ENCODE results near the gene PPARG. TPM values are rescaled to one million over a fixed set of nuclear protein-coding genes. Genes with fewer than 3 reads are reported as not detected.

Gene PPARG
- total and polyA plus RNA-seq, 2 experiments from 2014 or later = 0.45 to 1.2 TPM

GRCh38 chr3:12438318-12438717 is 149.4 kb downstream of the PPARG start:
- H3K4me3 ChIP-seq = no peak overlapping the region
- H3K4me1 ChIP-seq (ENCODE audit: low read depth) = peaks cover 6% of the 10 kb centered on the region
- H3K9me3 ChIP-seq (ENCODE audit: low read depth) = no peaks in the 10 kb centered on the region
- TF ChIP-seq, protein P1, sequence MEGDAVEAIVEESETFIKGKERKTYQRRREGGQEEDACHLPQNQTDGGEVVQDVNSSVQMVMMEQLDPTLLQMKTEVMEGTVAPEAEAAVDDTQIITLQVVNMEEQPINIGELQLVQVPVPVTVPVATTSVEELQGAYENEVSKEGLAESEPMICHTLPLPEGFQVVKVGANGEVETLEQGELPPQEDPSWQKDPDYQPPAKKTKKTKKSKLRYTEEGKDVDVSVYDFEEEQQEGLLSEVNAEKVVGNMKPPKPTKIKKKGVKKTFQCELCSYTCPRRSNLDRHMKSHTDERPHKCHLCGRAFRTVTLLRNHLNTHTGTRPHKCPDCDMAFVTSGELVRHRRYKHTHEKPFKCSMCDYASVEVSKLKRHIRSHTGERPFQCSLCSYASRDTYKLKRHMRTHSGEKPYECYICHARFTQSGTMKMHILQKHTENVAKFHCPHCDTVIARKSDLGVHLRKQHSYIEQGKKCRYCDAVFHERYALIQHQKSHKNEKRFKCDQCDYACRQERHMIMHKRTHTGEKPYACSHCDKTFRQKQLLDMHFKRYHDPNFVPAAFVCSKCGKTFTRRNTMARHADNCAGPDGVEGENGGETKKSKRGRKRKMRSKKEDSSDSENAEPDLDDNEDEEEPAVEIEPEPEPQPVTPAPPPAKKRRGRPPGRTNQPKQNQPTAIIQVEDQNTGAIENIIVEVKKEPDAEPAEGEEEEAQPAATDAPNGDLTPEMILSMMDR (IDR thresholded peaks at IDR 0.05; ENCODE audit: low read depth, low read length) = no peak
- H3K27me3 ChIP-seq = no peaks in the 10 kb centered on the region
- no peak for DNase-seq (ENCODE audit: low read depth in 1 of 2, low spot score in 1 of 2)
- no peak overlapping the region for H3K27ac ChIP-seq
- no peaks in the 10 kb centered on the region for H3K36me3 ChIP-seq

GRCh38 chr3:12439161-12439940 is 150.5 kb downstream of the PPARG start:
- Histone ChIP-seq H3K9me3 (ENCODE audit: low read depth) (no peaks in the 10 kb centered on the region), H3K4me3 (no peak overlapping the region), H3K27ac (no peak overlapping the region), H3K27me3 (no peaks in the 10 kb centered on the region), H3K4me1 (ENCODE audit: low read depth) (peaks cover 11% of the 10 kb centered on the region), H3K36me3 (no peaks in the 10 kb centered on the region)
- no peak for DNase-seq (ENCODE audit: low read depth in 1 of 2, low spot score in 1 of 2)
- TF ChIP-seq, protein P1 (IDR thresholded peaks at IDR 0.05; ENCODE audit: low read depth, low read length) = no peak

DNA sequence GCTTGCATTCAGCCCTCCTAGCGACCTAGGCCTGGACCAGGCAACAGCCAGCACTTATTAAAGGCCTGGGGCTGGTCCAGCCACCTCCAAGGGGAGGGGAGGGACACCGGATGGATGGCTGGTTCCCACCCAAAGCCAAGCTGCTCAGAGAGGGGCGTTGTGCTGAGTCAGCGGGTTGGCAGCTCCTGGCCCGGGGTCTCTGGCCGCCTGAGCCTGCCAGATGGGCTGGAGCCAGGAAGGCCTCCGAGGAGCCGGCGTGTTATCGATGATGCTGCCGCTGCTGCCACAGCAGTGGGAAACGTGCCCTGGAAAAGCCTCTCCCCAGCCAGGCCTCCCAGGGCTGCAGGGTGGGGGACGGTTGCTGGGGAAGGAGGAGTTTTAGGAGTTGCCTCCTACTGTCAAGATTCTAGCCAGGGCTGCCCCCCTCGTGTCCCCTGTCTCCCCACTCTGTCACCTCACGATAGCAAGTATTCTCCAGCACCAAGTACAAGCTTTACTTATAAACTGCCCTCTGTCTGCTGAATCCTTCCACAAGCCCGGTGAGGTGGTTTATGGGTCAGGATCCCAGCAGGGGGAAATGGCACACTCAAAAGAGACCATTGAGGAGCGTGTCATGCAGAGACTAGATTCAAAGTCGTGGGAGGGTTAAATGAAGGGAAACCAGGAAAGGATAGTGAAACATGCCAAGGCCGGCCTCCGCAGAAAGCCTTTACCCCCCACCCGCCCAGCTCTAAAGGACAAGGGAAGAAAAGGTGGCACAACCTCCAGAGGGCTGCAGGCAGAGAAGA is 152.3 kb downstream of the PPARG start:
- Histone ChIP-seq H3K9me3 (ENCODE audit: low read depth) (no peaks in the 10 kb centered on the region), H3K4me3 (no peak overlapping the region), H3K27me3 (no peaks in the 10 kb centered on the region), H3K36me3 (no peaks in the 10 kb centered on the region), H3K4me1 (ENCODE audit: low read depth) (peaks cover 16% of the 10 kb centered on the region), H3K27ac (no peak overlapping the region)
- peak in 1 of 2 donors; percentile 98 for DNase-seq (ENCODE audit: low read depth in 1 of 2, low spot score in 1 of 2)
- TF ChIP-seq, protein P1 (IDR thresholded peaks at IDR 0.05; ENCODE audit: low read depth, low read length) = no peak

- TF ChIP-seq, protein P1 (IDR thresholded peaks at IDR 0.05; ENCODE audit: low read depth, low read length) = no peak
- peaks cover 16% of the 10 kb centered on the region for H3K4me1 ChIP-seq (ENCODE audit: low read depth)
Measured at GRCh38 chr3:12442654-12443501, 154.0 kb downstream of the PPARG start.

DNA sequence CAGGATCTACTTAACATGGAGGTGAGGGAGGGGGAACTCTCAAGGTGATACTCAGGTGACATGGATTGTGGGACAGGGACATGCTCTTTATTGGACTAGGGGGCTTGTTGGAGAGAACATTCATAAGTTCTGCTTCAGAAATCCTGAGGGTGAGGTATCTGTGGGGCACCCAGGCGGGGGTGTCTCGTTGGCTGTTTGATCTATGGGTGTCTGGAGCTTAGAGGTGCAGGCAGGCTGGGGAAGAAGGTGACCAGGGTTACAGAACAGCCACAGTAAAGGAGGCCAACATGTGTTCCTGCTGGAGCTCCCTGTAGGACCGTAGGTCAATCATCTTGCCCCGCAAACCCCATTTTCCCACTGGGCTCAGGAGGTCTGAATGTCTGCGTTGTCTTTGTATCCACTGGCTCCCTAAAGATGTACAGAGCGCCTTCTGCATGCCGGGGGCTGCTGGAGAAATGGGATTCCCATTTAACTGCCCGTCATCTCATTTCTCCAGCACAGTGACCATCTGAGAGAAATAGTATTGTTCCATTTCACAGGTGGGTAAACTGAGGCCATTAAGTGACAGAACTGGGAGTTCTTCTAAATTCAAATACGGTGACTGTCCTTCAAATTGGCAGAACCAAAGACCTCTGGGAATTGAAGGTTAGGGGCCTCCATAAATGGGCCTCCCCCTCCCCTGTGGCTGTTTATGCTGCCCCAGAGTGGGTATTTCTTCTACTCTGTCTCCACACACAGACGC is 155.1 kb downstream of the PPARG start:
- H3K9me3 ChIP-seq (ENCODE audit: low read depth) = no peaks in the 10 kb centered on the region
- H3K4me1 ChIP-seq (ENCODE audit: low read depth) = peaks cover 16% of the 10 kb centered on the region
- DNase-seq (ENCODE audit: low read depth in 1 of 2, low spot score in 1 of 2) = no peak
- H3K27me3 ChIP-seq = no peaks in the 10 kb centered on the region
- no peak overlapping the region for H3K4me3 ChIP-seq
- no peaks in the 10 kb centered on the region for H3K36me3 ChIP-seq
- peak overlapping the region; percentile 6 for H3K27ac ChIP-seq
- TF ChIP-seq, protein P1 (IDR thresholded peaks at IDR 0.05; ENCODE audit: low read depth, low read length) = no peak

More at GRCh38 chr3:12442654-12443501, 154.0 kb downstream of the PPARG start:
- H3K27me3 ChIP-seq = no peaks in the 10 kb centered on the region
- H3K4me3 ChIP-seq = no peak overlapping the region
- DNase-seq (ENCODE audit: low read depth in 1 of 2, low spot score in 1 of 2) = no peak
- no peaks in the 10 kb centered on the region for H3K9me3 ChIP-seq (ENCODE audit: low read depth)
- no peaks in the 10 kb centered on the region for H3K36me3 ChIP-seq
- no peak overlapping the region for H3K27ac ChIP-seq
